AG20443 (cell line): ENCODE results near the gene NRF1.
"Not testable (repeated sequence)": the region's sequence is repeated elsewhere in the genome, so short reads cannot be mapped to it uniquely, and the experiment has no call there.

Experiments used
- DNase-seq: peaks from one replicate; pipeline ENCODE4 v3.0.0; 2012; ENCODE audit warnings: low spot score, mixed read lengths

Gene NRF1

DNA sequence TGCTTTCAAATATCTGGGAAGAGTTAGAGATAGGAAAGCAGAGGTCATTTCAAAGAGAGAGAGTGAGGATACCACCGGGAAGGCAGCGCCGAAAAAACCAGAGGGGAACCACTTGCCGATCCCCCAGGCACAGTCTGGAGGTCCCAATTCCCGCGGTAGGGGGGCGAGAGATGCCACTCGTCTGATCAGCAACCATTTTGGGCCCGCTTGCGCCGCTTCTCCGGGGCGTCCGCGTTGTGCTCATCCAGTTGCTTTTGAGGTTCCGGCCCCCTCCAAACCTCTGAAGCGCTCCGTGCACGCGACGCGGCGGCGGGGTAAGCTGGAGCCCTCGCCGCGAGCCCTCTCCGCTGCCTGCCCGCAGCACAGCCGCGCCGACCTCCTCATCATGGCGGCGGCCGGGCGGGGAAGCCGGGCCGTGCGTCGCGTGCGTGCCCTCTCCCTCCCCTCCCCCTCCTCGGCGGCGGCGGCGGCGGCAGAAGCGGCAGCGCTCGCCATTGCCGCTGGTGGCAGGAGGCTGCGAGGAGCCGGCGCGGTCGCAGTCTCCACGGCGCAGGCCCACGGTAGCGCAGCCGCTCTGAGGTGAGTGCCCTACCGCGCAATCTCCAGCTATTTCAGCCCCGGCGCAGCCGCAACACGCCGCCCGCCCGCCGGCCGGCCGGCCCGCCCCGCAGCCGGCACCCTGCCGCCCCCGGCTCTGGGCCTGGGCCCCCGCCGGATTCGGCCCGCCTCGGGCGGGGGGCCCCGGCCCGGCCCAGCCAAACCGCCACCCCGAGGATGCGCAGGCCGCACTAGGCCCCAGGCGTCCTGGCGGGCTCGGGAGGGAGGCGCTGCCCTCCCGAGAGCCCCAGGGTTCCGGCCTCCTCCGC lies at the start of gene NRF1:
Gene NRF1 (plus strand): TSS at position 475 of the 866 bp plus-strand sequence. CDS start 45,632 bp downstream, outside the sequence.
- peak; percentile 97 for DNase-seq

- DNase-seq: not testable (repeated sequence)
Observed at GRCh38 chr7:129566323-129566722, 45.2 kb upstream of the NRF1 start.

DNA sequence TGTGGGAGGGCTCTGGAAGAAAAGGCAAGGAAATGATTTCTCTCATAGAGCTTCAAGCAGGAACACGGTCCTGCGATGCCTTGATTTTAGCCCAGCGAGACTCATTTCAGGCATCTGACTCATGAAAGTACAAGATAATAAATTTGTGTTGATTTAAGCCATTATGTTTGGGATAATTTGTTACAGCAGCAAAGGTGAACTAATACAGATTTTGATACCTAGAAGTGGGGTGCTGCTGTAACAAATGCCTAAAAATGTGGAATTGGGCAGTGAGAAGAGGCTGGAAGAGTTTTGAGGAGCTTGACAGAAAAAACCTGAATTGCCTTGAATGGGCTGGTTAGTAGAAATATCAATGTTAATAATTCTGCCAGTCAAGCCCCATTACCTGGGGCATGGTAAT lies 44.1 kb upstream of the NRF1 start:
- DNase-seq: no peak

- DNase-seq: no peak
Observed at GRCh38 chr7:129568240-129568639, 43.3 kb upstream of the NRF1 start.

DNA sequence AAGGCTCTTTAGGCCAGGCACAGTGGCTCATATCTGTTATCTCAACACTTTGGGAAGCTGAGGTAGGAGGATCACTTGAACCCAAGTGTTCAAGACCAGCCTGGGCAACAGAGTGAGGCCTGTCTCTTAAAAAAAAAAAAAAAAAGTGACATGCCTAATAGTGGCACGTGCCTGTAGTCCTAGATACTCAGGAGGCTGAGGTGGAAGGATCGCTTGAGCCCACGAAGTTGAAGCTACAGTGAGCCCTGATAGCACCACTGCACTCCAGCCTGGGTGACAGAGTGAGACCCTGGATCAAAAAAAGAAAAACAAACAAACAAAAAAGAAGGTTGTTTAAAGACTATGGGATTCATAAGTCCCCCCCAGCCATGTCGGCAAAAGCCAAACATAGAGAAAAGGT lies 42.2 kb upstream of the NRF1 start:
- no peak for DNase-seq

DNA sequence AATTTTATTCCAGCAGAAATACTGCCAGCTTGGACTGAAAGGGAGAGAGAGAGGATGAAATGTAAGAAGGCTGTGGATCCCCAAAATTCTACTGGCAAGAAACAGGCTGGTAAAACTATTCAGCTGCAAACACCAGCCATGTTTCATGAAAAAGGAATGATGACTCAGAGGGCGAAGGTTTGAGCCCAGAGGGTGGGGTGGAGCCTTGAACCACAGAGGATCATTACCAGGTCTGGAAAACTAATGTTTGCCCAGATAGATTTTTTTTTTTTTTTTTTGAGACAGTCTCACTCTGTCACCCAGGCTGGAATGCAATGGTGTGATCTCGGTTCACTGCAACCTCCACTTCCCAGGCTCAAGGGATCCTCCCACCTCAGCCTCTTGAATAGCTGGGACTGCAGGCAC lies 41.7 kb upstream of the NRF1 start:
- DNase-seq: peak; percentile 92

- no peak for DNase-seq
Observed at GRCh38 chr7:129571201-129571600, 40.3 kb upstream of the NRF1 start.

DNA sequence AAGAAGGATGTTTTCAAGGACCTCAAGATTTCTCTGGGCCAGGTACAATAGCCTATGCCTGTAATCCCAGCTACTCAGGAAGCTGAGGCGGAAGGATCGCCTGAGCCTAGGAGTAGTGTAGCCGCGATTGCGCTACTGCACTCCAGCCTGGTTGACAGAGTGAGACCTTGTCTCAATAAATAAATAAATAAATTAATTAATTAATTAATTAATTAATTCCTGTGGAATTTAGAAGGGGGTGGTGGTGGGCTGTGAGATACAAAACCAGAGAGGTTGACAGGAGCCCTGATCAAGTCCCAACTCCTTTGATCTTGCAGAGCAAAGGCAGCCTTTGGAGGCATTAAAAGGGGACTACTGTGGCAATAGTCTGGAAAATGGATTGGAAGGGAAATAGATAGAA lies 39.3 kb upstream of the NRF1 start:
- DNase-seq: no peak

DNA sequence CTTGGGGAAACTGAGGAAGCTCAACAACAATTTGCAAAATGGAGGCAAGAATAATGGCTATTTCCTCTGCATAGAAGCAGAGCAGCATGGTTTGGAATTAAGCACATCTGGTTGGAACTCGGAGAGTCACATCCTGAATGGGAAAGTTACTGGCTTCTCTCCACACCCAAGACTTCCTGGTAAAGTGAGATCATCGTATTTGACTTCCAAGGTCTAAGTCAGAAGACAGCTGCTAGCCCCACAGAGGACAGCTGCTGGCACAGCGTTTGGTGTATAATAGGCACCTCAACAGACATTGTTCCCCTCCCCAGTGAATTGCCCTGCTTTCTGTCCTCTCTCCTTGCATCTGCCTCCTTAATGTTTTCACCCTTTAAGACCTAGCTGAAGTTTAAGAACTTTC lies 37.0 kb upstream of the NRF1 start:
- DNase-seq: peak; percentile 89

DNA sequence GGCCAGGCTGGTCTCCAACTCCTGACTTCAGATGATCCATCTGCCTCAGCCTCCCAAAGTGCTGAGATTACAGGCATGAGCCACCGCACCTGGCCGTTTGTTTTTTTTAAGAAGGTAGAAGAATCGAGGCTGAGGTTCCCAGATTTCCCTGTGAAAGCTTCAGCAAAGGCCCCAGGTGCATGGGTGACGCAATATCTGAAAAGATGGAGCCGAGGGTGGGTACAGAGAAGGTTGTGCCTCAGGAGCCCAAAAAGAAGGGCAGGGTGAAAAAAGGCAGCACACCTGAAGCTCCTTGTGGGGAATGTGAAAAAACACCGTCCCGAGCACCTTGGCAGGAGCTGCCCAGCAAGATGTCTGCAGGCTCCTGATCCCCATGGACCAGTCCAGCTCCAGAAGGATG lies 35.8 kb upstream of the NRF1 start:
- no peak for DNase-seq

- DNase-seq: no peak
Observed at GRCh38 chr7:129576138-129576537, 35.4 kb upstream of the NRF1 start.

DNA sequence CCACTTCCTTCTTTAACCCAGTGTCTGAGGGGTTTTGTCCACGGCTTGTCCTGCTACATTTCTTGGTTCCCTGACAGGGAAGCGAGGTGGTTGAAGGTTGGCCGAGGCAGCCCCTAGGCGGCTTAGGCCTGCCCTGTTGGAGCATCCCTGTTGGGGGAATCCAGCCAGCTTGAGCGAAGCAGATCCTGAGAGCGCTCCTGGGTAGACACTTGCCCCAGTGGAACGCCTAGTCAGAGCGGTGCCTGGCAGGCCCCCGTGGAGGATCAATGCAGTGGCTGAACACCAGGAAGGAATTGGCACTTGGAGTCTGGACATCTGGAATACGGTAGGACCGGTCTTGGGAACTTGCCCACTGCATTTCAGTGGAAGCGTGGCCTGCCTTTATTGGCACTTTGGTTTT lies 32.7 kb upstream of the NRF1 start:
- no peak for DNase-seq

GRCh38 chr7:129586179-129586578 lies 25.3 kb upstream of the NRF1 start:
- DNase-seq: not testable (repeated sequence)

DNA sequence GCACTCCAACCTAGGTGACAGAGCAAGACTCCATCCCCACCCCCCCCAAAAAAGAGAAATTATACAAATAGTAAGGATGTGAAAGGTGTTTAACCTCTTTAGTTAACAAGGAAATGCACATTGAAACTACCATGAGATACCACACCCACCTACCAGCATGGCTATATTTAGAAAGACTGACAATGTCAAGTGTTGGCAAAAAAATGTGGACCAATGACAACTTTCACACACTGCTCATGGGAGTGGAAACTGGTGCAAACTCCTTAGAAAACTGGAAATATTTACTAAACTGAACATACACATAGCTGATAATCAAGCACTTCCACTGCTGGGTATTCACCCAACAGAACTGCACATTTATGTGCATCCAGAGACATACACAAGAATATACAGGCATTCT lies 23.3 kb upstream of the NRF1 start:
- no peak for DNase-seq

DNA sequence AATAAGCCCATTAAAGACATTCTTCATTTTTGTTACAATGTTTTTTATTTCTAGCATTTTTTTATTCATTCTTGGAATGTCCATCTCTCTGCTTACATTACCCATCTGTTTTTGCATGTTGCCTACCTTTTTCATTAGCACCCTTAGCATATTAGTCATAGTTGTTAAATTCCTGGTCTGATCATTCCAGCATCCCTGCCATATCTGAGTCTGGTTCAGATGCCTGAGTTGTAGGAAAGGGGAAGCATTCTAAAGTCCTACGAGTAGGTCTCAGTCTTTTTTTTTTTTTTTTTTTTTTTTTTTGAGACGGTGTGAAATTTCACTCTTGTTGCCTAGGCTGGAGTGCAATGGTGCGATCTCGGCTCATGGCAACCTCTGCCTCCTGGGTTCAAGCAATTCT lies 19.7 kb upstream of the NRF1 start:
- DNase-seq: no peak

- DNase-seq: not testable (repeated sequence)
Observed at GRCh38 chr7:129596386-129596785, 15.1 kb upstream of the NRF1 start.

DNA sequence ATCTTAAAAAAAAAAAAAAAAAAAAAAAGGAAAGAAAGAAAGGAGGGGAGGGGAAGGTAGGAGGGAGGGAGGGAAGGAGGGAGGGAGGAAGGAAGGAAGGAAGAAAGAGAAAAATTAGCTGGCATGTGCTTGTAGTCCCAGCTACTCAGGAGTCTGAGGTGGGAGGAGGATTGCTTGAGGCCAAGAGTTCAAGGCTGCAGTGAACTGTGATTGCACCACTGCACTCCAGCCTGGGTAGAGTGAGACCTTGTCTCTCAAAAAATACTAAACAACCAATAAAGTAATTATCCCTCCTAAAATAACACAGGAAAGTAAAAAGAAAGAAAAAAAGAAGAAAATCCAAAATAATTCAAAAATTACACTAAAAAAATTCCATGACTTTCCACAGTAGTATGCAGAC lies 13.8 kb upstream of the NRF1 start:
- no peak for DNase-seq

GRCh38 chr7:129599174-129599573 lies 12.3 kb upstream of the NRF1 start:
- DNase-seq: no peak

GRCh38 chr7:129603594-129603993 lies 7.9 kb upstream of the NRF1 start:
- not testable (repeated sequence) for DNase-seq

- not testable (repeated sequence) for DNase-seq
Observed at GRCh38 chr7:129604021-129604420, 7.5 kb upstream of the NRF1 start.

DNA sequence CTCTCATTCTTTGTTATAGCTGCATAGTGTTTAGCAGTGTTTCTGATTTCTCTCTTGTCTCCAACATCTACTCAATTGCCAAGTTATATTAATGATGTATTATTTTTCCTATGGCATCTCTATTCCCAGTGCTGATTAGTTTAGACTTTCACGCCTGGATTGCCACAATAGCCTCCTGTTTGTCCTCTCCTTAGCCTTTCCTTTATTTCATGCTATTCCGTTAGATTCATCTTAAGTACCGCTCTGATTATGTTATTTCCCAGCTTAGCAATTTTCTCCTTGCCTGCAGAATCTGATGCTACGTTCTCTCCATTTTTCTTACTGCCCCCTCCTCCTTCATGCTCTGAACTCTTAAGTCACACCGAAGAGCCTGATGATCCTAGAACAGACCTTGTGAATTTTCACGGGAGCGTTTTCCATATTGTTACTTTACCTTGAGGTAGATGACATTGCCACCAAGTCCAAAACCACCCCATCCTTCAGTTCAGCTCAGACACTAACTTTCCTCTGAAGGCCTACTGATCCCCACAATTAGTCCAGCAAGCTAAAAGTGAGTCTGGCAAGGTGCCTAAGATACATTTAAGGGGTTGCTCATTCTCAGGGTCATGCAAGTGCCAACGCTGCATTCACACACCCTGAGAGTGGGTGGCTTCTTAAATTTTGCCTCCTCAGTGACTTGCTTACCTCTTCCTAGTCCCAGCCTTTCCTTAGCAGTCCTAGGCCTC lies 6.6 kb upstream of the NRF1 start:
- no peak for DNase-seq

DNA sequence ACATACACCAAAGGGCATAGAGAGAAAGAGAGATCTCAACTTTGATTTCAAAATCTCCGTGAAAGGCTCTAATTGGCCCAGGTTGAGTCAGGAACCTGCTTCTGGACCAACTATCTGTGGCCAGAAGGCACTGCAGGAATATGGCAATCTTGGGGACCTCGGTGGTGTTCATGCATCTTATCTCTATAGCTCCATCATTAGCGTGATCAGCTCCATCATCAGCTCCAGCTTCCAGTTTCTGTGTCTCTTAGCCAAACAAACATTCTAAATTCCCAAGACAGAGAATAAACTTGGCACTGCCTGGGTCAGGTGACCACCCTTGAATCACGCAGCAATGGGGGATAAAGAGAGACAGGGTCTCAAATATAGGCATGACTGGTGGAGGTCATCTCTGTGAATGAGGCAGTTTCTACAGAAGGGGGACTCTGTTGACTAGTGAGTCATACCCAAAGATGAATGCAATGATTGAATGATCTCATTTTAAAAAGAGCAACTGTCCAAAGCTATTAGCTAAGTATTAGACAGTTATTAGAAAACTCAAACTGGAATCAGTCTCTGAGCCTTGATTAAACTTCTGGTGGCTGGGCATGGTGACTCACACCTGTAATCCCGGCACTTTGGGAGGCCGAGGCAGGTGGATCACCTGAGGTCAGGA lies 5.4 kb upstream of the NRF1 start:
- DNase-seq: no peak

DNA sequence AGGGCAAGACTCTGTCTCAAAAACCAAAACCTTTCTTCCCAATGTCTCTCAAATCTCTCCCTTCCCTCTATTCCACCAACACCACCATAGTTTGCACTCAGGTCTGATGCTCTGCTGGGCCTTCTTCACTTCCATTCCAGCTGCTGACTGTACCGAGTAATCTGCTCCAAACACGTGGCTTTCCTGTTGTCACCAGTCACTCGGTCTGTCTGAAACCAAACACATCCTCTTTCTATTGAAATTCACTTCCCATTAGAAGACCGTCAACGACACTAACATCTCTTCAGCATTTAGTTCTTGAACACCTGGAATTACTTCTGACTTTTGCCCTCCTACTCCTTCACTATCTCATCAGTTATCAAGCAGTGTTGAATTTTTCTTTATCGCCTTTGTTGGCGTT lies 4.7 kb upstream of the NRF1 start:
- no peak for DNase-seq
